Heart left ventricle (tissue), 13 donors: ENCODE results near the gene NDUFV3.

Source experiments
- POLR2A ChIP-seq, 2 donors: fragments of 450-650 bp; IDR thresholded peaks; one replicate each; pipeline ENCODE4 v1.6.1; 2017; ENCODE audit warnings: antibody characterized with exemption in 2 of 2, mild to moderate bottlenecking in 2 of 2, moderate library complexity in 2 of 2
- TF ChIP-seq, protein P1 (sequence below), 12 donors: fragments of 200-600 bp; sonication (generic) in 4 of 12; IDR thresholded peaks; one replicate each; pipeline versions ENCODE4 v1.5.0 to v1.8.0; 2018 to 2022; ENCODE audit warnings: antibody characterized with exemption in 12 of 12, mild to moderate bottlenecking in 5 of 12
- donor health status: ischemic (EF 13 %, LVEDD 7.1; RV severe dilation, severe dysfunction).
- donor health status: DM: no; HTN: yes; CAD: no.
- donor health status: DM: no; HTN: no; CAD: no.
- donor health status: ischemic (EF 25% LVEDD 6.9; RV normal size, moderate dysfunction).
- donor health status: ischemic (EF 25% LVEDD 5.7; RV mildly dilated, moderate dysfunction).
- donor health status: ischemic (EF 35%, LVEDD 5.7; RV mildly dilated, moderate dysfunction).
- donor health status: nonischemic (EF 11% LVEDD 7.7; RV severe dilation, severe dysfunction).
- donor health status: DM: yes; HTN: yes; CAD: no.
- donor health status: PGD.
- donor health status: ischemic (EF 29% LVEDD 5.4; RV normal size, mild dysfunction).
- donor health status: nonischemic (EF 23%, LVEDD 6.1; RV moderate dilation, normal function).

GRCh38 chr21:42887326-42887725, 5.8 kb upstream of the NDUFV3 start:
- no peak for TF ChIP-seq POLR2A (IDR thresholded peaks at IDR 0.05)
- TF ChIP-seq, protein P1, sequence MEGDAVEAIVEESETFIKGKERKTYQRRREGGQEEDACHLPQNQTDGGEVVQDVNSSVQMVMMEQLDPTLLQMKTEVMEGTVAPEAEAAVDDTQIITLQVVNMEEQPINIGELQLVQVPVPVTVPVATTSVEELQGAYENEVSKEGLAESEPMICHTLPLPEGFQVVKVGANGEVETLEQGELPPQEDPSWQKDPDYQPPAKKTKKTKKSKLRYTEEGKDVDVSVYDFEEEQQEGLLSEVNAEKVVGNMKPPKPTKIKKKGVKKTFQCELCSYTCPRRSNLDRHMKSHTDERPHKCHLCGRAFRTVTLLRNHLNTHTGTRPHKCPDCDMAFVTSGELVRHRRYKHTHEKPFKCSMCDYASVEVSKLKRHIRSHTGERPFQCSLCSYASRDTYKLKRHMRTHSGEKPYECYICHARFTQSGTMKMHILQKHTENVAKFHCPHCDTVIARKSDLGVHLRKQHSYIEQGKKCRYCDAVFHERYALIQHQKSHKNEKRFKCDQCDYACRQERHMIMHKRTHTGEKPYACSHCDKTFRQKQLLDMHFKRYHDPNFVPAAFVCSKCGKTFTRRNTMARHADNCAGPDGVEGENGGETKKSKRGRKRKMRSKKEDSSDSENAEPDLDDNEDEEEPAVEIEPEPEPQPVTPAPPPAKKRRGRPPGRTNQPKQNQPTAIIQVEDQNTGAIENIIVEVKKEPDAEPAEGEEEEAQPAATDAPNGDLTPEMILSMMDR (IDR thresholded peaks at IDR 0.05) = no peak
